GM19043 (cell line): ENCODE data around the gene GNG7.

Experiments
- ATAC-seq: cut with Tn5 transposase; IDR thresholded peaks from one replicate; pipeline ENCODE4 v1.9.1; 2021; ENCODE audit warnings: low read depth; ENCODE audit not compliant: unreplicated experiment

Gene GNG7

DNA sequence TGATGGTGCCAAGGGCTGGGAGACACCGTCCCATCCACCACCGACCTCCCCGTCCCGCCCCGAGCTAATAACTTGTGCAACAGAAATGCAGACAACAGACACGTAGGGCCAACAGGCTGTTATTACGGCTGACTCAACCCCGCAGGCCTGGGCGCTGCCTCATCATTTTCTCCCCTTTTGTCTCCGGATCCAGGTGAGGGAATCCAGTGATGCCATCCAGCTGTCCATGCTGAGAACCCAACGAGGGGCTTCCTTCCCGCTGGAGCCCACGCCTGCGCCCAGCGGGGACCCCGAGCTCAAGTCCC is 25.1 kb upstream of the GNG7 start:
- ATAC-seq = no peak

- no peak for ATAC-seq
Observed at GRCh38 chr19:2726904-2727639, 24.6 kb upstream of the GNG7 start.

DNA sequence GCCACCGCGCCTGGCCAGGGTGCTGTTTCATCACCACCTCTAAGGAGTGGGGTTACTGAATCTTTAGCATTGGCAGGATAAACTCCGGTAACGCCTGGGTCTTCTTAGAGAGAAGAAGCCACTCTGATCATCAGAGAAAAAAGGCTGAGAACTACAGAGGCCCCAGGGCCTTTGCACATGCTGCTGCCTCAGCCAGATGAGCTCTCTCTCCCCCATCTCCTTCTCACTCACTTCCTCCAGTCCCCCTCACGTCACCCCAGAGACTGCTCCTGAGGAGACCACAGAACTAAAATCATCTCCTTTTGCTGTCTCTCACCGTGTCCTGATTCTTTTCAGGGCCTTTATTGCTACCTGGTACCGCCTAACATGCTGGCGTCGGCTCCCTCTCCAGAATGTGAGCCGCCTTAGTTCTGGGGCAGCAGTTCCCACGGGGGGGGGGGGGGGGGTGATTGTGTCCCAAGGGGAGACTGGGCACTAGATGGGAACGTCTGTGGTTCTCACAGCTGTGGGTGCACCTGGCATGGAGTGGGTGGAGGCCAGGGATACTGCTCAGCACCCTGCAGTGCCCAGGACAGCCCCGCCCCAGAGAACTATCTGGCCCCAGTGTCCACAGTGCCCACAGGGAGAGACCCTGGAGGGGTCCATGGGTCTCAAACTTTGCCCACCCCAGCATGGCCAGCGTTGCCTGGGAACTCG is 23.8 kb upstream of the GNG7 start:
- ATAC-seq = no peak

GRCh38 chr19:2724148-2724557 is 21.7 kb upstream of the GNG7 start:
- ATAC-seq = no peak

DNA sequence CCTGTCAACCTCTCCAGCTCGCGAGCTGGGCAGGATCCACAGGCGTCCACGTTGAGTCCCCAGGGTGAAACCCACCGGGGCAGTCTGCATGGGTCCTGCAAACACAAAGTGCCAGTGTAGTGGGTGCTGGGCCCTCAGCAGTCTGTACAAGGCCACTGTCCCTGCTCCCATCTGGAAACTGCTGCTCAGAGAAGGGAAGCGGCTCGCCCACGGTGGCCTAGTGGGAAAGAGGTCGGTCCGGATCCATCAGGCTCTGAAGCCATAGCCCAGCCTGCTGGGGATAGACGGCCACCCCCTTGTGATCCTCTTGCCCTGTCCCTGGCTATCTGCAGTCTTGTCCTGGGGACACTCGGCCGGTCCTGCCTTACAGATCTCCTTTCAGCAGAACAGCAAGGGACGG is 21.3 kb upstream of the GNG7 start:
- ATAC-seq = no peak

DNA sequence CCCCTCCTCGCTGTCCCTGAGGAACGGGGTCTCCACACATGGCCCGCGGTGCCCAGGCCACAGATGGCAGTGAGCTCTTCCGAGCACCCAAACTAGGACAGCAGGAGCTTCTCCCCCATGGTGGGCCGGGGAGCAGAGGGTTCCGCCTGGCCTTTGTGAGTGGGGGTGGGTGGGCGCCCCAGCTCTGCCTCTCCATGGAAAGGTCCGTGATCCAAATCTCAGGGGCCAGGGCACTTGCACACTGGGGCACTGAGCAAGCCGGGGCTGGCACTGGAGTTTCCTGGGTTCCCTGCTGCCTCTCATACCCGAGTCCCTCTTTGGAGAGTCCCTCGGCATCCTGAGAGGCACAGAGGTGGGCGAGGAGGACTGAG is 20.8 kb upstream of the GNG7 start:
- ATAC-seq = no peak

DNA sequence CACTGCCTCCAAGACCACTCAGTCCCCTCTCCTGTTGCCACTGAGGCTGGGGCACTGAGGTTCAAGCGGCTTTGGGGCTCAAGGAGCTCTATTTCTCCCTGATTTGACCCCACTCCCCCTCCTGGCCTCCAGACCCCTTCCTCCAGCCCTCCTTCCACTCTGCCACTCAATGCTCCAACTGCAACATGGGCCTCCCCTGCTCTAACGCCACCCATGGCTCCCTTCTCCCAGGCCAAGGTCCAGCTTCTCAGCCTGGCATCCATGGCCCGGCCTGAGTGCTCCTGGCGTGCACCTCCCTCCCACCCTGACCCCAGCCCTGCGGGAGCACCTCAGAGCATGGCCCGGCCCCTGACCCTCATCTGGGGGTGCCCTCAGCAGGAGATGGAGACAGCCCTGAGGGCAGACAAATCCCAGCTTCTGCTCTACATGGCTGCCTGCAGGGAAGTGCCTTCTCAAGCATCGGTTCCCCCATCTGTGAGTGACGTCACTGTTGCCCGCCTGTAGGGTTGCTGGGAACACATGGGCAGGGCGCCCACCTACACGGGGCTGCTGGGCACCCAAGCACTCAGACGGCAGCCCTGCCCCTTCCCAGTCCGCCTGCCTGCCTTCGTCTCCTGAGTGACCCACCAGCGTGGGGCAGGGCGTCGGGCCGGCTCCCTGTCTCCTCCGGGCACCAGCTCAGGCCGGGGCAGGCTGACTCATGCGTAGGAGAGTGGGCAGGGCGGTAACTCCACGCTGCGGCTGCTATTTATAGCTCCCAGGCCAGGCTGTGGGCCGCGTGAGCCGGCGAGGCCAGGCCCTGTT is 20.2 kb upstream of the GNG7 start:
- ATAC-seq = no peak

GRCh38 chr19:2721570-2722540 is 19.4 kb upstream of the GNG7 start:
- ATAC-seq = no peak

DNA sequence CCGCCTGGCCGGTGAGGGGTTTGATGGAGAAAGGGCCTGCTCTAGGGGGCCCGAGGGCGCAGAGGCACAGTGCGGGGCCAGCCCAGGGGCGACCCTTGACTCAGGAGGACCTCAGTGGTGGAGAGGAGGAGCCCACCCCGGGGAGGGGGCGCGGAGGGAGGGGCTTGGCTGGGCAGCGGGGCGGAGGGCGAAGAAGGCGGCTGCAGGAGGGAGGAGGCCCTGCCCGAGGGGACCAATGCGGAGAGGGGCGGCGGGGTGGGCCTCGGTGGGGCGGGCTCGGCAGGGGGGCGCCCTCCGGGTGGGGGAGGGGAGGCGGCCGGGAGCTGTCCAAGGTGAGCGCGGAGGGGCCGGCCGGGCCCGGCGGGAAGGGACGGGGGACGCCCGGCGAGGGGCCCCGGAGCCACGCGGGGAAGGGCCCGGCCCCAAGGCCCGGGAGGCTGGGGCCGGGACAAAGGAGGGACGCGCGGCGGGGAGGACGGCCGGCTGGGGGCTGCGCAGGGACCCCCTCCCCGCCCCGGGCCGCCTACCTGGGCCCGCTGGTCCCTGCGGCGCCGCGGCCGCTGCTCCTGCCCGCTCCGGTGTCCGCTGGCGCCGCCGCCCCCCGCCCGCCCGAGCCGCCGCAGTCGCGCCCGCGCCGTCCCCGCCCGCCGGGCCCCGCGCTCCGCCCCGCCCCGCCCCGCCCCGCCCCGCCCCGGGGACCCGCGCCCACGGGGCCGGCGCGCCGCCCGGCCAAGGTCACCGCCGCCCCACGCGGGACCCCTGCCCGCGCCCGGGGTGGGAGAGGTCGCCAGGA is 18.5 kb upstream of the GNG7 start, which contains the start of gene DIRAS1:
DIRAS1 (minus strand) TSS at position 596 of the 793 bp plus-strand sequence. CDS start 3,566 bp downstream, outside the sequence.
- no peak for ATAC-seq

- no peak for ATAC-seq
Observed at GRCh38 chr19:2719920-2720776, 17.7 kb upstream of the GNG7 start.

DNA sequence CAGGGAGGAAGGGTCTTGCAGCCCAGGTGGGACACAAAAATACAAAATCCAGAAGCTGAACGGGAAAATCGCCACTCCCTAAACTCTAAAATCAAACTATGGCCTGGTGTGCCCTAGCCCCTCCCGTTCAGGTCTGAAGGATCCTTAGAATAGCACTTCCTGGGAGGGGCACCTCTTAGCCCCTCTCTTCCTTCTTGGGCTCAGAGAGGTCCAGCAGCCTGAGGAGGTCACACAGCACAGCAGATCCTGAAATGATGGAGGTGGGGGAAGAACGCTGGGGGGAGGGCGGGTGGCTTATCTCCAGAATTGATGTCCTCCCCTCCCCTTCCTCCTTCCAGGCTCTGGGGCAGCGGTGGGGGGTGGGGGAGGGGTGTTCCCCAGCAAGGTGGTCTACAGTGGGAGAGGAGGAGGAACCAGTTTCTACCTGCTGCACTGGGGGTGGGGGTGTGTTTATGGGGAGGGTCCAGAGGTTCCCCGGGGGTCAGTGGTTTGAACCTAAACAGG is 16.8 kb upstream of the GNG7 start:
- ATAC-seq = no peak

- no peak for ATAC-seq
Observed at GRCh38 chr19:2717638-2718541, 15.4 kb upstream of the GNG7 start.

DNA sequence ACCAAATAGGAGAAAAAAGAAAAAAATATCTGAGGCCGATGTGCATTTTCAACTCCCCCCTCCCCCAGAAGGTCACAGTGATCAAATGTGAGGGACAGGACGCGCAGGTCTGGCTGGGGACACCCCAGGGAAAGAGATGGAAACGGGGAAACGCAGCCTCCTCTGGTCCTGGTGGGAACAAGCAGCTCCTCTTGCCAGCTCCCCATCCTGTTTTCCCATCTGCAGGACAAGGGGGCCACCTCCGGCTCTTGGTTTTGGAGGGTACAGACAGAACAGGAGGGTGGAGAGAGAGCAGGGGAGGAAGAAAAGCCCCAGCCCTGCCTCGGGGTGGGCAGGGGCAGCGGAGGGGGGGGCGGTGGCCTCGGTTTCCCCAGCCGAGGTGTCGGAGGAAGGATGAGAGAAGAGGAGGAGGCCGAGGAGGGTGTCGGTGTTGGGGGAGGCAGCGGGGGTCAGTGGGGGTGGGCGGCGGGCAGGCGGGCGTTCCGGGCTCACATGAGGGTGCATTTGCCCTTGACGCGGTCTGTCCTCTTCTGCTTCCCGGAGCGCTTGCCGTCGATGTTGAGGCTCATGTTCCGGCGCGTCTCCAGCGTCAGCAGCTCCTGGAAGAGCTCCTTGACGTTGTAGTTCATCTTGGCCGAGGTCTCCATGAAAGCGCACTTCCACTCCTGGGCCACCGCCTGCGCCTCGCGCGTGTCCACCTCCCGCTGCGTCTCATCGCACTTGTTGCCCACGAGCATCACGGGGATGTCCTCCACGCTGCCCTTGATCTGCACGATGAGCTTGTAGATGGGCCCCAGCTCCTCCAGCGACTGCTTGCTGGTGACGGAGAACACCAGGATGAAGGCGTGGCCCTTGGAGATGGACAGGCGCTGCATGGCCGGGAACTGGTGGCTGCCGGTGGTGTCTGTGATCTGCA is 14.5 kb upstream of the GNG7 start:
- no peak for ATAC-seq

DNA sequence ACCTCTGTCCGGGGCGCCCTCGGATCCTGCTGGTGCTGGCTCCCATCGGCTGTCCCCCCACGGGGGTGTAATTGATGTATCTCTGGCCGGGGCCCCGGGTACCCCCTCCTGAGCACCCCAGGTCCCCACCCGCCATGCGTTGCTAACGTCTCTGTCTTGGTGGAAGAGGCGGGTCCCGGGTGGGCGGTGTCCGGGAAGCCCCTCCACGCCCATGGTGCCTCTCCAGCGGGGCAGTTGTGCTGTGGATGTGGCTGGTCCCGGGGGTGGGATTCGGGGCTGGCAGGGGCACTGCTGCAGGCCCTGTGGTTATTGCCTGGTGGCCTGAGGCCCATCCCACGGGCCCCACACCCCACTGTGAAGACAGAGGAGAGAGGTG is 13.8 kb upstream of the GNG7 start:
- ATAC-seq = no peak

- ATAC-seq = no peak
Observed at GRCh38 chr19:2715470-2716274, 13.2 kb upstream of the GNG7 start.
